ENCODE data around the gene ADARB2.

ADARB2 gene

GRCh38 chr10:1615186-1615954, 122.0 kb downstream of the ADARB2 start:
- Histone ChIP-seq H3K36me3 (no peaks in the 10 kb centered on the region), H3K4me3 (ENCODE audit: low read depth in 1 of 2, low read length in 1 of 2) (no peak overlapping the region), H3K27me3 (peaks cover 25% of the 10 kb centered on the region), H3K9me3 (no peaks in the 10 kb centered on the region), H3K27ac (no peak overlapping the region), H3K4me1 (ENCODE audit: control insufficient read depth in 1 of 2, insufficient read depth in 1 of 2, low read depth in 1 of 2, low read length in 1 of 2) (no peaks in the 10 kb centered on the region)
- TF ChIP-seq CTCF (IDR thresholded peaks at IDR 0.05) = no peak

GRCh38 chr10:1613511-1613910, 123.8 kb downstream of the ADARB2 start:
- Histone ChIP-seq H3K4me3 (ENCODE audit: low read depth in 1 of 2, low read length in 1 of 2) (no peak overlapping the region), H3K27ac (no peak overlapping the region), H3K4me1 (ENCODE audit: control insufficient read depth in 1 of 2, insufficient read depth in 1 of 2, low read depth in 1 of 2, low read length in 1 of 2) (no peaks in the 10 kb centered on the region), H3K36me3 (no peaks in the 10 kb centered on the region), H3K9me3 (no peaks in the 10 kb centered on the region), H3K27me3 (peaks cover 44% of the 10 kb centered on the region)
- no peak for TF ChIP-seq CTCF (IDR thresholded peaks at IDR 0.05)

- Histone ChIP-seq H3K27ac (no peak overlapping the region), H3K9me3 (no peaks in the 10 kb centered on the region), H3K36me3 (no peaks in the 10 kb centered on the region), H3K4me1 (ENCODE audit: control insufficient read depth in 1 of 2, insufficient read depth in 1 of 2, low read depth in 1 of 2, low read length in 1 of 2) (no peaks in the 10 kb centered on the region), H3K27me3 (peaks cover 50% of the 10 kb centered on the region), H3K4me3 (ENCODE audit: low read depth in 1 of 2, low read length in 1 of 2) (no peak overlapping the region)
- no peak for TF ChIP-seq CTCF (IDR thresholded peaks at IDR 0.05)
Observed at GRCh38 chr10:1612908-1613307, 124.4 kb downstream of the ADARB2 start.

GRCh38 chr10:1611936-1612550, 125.3 kb downstream of the ADARB2 start:
- Histone ChIP-seq H3K4me1 (ENCODE audit: control insufficient read depth in 1 of 2, insufficient read depth in 1 of 2, low read depth in 1 of 2, low read length in 1 of 2) (no peaks in the 10 kb centered on the region), H3K36me3 (no peaks in the 10 kb centered on the region), H3K4me3 (ENCODE audit: low read depth in 1 of 2, low read length in 1 of 2) (no peak overlapping the region), H3K27ac (no peak overlapping the region), H3K27me3 (peaks cover 56% of the 10 kb centered on the region), H3K9me3 (no peaks in the 10 kb centered on the region)
- no peak for TF ChIP-seq CTCF (IDR thresholded peaks at IDR 0.05)

DNA sequence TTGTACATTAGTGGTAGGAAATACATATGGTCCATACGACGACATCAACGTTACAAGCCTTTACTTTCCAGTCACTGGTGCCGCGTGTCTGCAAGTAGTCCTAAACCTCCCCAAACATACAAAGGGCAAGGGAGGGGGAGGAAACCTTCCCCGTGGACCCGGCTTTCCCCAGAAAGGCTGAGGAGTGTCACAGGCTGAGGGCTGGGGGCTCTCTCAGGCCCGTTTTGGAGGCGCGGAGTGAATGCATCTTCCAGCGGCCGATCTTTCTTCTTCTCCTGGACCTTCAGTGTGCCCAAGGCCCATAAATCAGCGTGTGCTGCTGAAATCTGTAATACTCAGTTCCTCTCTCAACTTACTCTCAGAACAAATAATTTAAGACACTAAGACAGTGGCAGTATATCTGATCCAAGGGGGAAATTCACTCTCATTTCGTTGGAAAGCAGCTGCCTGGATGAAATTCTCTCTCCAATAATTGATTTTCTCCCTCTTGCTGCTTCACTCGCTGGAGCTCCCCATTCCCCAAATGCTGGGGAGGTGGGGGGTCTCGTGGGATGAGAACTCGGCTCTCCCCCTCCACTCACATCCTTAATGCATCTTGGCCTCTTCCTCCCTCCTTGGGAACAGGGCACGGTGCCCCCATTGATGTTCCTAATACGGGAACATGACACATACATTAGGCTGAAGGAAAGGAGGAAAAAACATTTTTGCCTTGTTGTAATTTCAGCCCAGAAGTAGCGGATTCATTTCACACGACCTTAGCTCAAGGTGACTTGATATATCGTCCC, 126.1 kb downstream of the ADARB2 start:
- H3K36me3 ChIP-seq = no peaks in the 10 kb centered on the region
- no peaks in the 10 kb centered on the region for H3K4me1 ChIP-seq (ENCODE audit: control insufficient read depth in 1 of 2, insufficient read depth in 1 of 2, low read depth in 1 of 2, low read length in 1 of 2)
- no peak overlapping the region for H3K4me3 ChIP-seq (ENCODE audit: low read depth in 1 of 2, low read length in 1 of 2)
- no peak overlapping the region for H3K27ac ChIP-seq
- H3K9me3 ChIP-seq = no peaks in the 10 kb centered on the region
- peaks cover 56% of the 10 kb centered on the region for H3K27me3 ChIP-seq
- no peak for TF ChIP-seq CTCF (IDR thresholded peaks at IDR 0.05)
